Left forelimb (tissue), 1 donor: ENCODE measurements around the gene HBM.
"Not testable (repeated sequence)": the region's sequence is repeated elsewhere in the genome, so short reads cannot be mapped to it uniquely, and the experiment has no call there.

Experiments
- DNase-seq: peaks from one replicate; pipeline ENCODE4 v3.0.0-alpha.2; 2018; ENCODE audit warnings: low spot score

The HBM gene

DNA sequence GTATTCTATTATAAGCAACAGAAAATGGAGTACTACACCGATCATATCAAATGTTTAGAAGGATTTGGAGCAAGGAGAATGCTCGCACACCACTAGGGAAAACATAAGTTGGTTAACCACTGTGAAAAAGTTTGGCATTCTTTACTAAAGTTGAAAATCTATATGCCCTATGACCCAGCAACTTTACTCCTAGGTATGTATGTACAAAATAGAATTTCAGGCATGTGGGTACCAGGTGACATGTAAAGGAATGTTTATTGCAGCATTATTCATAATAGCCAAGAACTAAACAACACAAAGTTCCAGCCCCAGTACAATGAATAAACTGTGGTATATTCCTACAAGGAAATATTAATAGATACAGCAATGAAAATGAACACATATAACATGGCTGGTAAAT lies 19.1 kb upstream of the HBM start:
- no peak for DNase-seq

DNA sequence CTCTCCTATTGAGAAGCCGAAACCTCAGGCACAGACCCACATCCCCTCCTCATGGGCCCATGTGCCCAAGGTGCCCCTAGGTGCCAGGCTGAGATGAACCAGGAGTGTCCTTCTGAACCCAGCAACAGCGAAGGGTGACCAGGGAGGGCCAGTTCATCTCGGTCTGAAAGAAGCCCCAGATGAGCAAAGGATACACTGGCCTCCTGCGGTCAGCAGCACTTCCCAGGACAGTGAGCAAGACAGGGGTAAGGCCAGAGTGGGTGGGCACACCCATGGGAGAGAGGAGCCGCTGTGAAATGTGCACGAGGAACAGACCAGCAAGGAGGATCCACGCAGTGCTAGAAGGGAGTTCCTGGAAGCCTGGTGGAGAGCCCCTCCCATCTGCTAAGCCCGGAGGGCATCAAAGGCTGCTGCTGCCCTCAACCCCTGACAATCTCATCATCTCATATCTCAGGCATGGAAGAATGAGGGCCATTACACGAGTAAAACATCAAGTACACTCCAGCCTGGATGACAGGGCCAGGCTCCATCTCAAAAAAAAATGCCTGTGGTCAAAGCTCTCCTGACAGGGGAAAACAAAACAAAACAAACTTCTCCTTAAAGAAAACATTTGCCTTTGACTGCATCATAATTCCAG lies 16.6 kb upstream of the HBM start:
- no peak for DNase-seq

DNA sequence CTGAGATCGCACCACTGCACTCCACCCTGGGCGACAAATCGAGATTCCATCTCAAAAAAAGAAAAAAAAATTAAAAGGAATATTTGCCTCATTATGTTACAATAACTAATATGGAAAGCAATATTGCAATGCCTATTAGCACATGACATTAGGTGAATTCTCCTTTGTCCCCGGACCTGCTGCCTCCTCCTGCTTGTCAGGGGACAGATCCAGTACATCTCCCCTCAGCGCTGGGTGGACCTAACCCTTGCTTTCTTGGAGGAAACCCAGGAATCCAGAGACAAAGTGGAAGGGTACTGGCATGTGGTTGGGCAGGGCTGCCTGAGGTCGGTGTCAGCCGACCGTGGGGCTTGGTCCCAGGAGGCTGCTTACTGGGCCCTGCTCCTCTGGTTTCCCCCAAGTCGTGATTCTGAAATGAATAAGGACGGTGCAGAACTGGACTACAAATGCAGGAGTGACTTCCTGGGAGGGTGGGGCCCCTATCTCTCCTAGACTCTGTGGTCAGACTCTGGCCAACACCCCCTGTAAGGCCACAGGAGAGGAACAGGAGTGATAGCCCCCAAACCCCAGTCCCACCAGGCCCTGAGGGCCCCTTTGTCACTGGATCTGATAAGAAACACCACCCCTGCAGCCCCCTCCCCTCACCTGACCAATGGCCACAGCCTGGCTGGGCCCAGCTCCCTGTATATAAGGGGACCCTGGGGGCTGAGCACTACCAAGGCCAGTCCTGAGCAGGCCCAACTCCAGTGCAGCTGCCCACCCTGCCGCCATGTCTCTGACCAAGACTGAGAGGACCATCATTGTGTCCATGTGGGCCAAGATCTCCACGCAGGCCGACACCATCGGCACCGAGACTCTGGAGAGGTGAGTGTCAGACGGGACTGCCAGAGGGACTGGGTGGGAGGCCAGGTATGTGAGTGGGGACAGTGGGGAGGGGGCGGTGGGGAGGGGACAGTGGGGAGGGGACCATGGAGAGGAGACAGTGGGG lies 13.3 kb upstream of the HBM start, which contains the start of gene HBZ:
Gene HBZ (plus strand): TSS at position 504 of the 988 bp plus-strand sequence. CDS start 266 bp downstream, at position 770.
- no peak for DNase-seq

DNA sequence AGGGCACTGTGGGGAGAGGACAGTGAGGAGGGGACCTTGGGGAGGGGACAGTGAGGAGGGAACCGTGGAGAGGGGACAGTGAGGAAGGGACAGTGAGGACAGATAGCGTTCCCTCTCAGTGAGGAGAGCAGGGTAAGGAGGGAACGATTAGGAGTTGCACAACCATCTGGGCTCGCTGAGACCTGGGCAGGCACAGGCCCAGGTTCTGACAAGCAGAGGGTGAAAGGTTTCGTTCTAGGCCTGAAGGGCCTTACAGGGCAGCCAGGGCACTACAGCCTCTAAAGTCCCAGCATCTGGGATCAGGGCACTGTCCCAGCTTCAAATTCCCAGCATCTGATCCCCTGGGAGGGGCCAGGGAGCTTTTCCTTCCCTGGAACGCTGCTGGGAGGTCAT lies 12.7 kb upstream of the HBM start:
- not testable (repeated sequence) for DNase-seq

DNA sequence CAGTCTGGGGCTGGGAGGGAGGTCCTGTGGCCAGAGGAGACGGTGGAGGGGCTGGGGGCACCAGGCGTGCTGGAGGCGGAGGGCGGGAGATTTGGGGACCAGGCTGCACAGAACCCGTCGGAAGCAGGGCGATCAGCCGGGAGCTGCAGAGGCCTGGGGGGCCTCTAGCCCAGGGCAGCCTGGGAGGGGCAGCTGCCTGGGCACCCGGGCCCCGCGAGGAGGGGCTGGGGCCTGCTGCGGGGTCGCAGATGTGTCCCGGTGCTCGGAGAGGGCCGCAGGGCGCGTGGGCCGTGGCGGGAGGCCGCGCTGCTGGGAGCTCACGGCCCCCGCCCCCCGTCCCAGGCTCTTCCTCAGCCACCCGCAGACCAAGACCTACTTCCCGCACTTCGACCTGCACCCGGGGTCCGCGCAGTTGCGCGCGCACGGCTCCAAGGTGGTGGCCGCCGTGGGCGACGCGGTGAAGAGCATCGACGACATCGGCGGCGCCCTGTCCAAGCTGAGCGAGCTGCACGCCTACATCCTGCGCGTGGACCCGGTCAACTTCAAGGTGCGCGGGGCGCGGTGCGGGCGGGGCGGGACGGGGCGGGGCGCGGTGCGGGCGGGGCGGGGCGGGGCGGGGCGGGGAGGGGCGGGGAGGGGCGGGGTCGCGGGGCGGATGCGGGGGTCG lies 12.1 kb upstream of the HBM start:
- not testable (repeated sequence) for DNase-seq

DNA sequence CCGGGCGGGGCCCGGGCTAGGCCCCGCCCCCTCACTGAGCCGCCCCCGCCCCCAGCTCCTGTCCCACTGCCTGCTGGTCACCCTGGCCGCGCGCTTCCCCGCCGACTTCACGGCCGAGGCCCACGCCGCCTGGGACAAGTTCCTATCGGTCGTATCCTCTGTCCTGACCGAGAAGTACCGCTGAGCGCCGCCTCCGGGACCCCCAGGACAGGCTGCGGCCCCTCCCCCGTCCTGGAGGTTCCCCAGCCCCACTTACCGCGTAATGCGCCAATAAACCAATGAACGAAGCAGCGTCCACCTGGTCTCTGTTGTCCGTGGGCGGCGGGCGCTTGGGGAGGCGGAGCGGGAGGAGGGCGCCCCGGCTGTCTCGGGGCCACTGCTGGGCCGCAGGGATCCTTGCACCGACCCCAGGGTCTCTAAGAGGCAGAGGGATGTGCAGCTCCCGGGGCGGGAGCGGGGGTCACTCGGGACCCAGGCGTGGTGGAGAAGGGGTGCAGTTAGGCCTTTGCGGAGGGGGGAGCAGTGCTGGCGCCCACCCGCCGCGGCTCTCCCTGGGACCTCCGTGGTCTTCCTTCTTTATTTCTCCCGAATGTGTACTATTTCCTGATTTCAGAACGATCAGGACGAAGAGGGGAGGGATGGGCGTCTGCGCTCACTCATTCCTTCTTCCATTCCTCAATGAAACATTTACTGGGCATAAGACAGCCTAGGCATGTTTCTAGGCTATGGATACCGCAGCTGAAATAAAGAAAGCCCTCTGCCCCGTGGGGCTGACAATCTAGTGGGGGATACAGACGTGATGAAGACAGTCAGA lies 11.4 kb upstream of the HBM start:
- DNase-seq, result no peak

DNA sequence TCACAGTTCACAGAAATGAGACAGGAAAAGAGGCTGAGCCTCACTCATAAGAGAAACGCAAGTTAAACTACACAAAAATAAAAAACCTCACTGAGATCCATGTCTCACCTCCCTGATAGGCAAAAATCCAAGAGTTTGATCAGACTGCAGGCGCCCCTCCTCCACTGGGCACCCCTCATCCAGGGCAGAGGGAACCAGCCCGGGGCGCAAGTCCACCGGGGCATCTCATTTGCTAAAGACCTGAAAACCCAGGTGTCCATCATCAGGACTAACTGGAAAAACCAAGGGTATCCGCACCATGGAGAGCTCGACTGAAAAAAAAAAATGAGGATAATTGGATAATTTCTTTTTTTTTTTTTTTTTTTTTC lies 10.8 kb upstream of the HBM start:
- DNase-seq, result no peak

DNA sequence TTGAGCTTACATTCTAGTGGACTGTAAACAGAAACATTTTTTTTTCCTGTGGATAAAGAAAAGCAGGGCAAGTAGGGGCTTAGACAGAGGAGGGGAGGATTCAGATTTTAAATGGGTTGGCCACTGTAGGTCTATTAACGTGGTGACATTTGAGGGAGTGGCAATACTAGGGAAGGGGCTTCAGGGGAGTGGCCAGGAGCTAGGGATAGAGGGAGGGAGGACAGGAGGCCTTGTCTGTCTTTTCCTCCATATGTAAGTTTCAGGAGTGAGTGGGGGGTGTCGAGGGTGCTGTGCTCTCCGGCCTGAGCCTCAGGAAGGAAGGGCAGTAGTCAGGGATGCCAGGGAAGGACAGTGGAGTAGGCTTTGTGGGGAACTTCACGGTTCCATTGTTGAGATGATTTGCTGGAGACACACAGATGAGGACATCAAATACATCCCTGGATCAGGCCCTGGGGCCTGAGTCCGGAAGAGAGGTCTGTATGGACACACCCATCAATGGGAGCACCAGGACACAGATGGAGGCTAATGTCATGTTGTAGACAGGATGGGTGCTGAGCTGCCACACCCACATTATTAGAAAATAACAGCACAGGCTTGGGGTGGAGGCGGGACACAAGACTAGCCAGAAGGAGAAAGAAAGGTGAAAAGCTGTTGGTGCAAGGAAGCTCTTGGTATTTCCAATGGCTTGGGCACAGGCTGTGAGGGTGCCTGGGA lies 6.5 kb upstream of the HBM start:
- DNase-seq, result no peak

DNA sequence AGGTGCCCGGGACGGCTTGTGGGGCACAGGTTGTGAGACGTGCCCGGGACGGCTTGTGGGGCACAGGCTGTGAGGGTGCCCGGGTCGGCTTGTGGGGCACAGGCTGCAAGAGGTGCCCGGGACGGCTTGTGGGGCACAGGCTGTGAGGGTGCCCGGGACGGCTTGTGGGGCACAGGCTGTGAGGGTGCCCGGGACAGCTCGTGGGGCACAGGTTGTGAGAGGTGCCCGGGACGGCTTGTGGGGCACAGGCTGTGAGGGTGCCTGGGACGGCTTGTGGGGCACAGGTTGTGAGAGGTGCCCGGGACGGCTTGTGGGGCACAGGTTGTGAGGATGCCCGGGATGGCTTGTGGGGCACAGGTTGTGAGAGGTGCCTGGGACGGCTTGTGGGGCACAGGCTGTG lies 5.5 kb upstream of the HBM start:
- DNase-seq, result not testable (repeated sequence)

DNA sequence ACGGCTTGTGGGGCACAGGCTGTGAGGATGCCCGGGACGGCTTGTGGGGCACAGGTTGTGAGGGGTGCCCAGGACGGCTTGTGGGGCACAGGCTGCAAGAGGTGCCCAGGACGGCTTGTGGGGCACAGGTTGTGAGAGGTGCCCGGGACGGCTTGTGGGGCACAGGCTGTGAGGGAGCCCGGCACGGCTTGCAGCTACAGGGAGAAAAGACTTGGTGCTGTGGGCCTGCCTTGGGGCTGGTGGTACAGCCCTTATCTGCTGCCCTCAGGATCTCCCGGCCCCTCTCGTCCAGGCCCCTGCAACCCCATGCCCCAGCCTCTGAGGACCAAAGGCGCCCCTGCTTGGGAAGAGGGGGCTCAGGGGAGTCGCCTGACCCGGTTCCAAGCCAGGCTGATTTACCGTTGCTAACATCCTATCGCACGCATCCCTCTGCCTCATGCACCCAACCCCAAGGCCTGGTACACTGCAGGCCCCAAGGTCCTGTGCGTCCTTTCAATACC lies 5.0 kb upstream of the HBM start:
- no peak for DNase-seq

DNA sequence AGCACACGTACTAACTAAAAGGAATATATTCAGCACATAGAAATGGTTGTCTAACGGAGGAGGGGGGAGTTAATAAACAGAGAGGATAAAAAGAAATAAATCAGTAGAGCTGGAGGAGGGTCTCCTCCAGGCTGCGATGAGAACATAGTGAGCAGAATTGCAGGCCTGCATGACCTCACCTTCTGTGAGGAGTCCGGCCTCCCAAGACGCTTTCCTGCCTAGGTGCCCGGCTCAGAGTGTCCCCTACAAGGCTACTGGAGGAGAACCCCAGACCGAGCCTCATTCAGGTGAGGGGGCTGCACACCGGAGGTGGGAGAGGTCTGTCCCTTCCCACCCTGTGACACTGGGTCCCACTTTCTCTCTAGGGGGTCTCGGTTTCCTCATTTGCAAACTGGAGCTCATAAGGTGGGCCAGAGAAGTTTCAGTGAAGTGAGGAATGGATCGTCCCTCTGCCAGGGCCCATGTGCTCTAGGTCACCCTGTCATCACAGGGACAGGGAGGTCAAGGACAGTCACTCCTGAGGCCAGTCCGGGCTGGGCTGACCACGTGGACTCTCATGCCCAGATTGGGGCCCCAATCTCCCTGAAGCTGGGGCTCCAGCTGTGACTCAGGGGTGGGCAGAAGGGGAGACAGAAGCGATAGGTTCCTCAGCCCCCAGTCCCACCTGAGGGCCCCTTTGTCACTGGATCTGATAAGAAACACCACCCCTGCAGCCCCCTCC lies 3.3 kb upstream of the HBM start:
- no peak for DNase-seq

DNA sequence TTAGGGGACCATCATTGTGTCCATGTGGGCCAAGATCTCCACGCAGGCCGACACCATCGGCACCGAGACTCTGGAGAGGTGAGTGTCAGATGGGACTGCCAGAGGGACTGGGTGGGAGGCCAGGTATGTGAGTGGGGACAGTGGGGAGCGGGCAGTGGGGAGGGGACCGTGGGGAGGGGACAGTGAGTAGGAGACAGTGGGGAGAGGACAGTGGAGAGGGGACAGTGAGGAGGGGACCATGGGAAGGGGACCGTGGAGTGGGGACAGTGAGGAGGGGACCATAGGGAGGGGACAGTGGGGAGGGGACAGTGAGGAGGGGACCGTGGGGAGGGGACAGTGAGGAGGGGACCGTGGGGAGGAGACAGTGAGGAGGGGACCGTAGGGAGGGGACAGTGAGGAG lies 2.6 kb upstream of the HBM start:
- not testable (repeated sequence) for DNase-seq

DNA sequence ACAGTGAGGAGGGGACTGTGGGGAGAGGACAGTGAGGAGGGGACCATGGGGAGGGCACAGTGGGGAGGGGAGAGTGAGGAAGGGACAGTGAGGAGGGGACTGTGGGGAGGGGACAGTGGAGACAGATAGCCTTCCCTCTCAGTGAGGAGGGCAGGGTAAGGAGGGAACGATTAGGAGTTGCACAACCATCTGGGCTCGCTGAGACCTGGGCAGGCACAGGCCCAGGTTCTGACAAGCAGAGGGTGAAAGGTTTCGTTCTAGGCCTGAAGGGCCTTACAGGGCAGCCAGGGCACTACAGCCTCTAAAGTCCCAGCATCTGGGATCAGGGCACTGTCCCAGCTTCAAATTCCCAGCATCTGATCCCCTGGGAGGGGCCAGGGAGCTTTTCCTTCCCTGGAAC lies 2.1 kb upstream of the HBM start:
- DNase-seq, result not testable (repeated sequence)

DNA sequence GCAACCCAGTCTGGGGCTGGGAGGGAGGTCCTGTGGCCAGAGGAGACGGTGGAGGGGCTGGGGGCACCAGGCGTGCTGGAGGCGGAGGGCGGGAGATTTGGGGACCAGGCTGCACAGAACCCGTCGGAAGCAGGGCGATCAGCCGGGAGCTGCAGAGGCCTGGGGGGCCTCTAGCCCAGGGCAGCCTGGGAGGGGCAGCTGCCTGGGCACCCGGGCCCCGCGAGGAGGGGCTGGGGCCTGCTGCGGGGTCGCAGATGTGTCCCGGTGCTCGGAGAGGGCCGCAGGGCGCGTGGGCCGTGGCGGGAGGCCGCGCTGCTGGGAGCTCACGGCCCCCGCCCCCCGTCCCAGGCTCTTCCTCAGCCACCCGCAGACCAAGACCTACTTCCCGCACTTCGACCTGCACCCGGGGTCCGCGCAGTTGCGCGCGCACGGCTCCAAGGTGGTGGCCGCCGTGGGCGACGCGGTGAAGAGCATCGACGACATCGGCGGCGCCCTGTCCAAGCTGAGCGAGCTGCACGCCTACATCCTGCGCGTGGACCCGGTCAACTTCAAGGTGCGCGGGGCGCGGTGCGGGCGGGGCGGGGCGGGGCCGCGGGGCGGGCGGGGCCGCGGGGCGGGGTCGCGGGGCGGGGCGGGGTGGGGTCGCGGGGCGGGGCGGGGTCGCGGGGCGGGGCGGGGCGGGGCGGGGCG lies 1.5 kb upstream of the HBM start:
- not testable (repeated sequence) for DNase-seq

DNA sequence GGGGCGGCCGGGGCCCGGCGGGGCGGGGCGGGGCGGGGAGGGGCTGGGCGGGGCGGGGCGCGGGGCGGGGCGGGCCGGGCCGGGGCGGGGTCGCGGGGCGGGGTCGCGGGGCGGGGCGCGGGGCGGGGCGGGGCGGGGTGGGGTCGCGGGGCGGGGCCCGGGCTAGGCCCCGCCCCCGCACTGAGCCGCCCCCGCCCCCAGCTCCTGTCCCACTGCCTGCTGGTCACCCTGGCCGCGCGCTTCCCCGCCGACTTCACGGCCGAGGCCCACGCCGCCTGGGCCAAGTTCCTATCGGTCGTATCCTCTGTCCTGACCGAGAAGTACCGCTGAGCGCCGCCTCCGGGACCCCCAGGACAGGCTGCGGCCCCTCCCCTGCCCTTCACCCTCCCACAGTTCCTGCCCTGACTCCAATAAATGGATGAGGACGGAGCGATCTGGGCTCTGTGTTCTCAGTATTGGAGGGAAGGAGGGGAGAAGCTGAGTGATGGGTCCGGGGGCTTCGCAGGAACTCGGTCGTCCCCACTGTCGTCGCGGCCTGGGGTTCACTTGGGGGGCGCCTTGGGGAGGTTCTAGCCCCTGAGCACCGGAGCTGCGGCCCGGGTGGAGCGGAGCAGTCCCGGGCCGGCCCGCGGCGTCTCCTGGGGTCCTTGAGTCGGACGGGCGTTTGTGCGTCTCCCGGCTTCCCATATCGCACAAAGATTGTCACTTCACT lies 795 bp upstream of the HBM start:
- DNase-seq, result no peak

DNA sequence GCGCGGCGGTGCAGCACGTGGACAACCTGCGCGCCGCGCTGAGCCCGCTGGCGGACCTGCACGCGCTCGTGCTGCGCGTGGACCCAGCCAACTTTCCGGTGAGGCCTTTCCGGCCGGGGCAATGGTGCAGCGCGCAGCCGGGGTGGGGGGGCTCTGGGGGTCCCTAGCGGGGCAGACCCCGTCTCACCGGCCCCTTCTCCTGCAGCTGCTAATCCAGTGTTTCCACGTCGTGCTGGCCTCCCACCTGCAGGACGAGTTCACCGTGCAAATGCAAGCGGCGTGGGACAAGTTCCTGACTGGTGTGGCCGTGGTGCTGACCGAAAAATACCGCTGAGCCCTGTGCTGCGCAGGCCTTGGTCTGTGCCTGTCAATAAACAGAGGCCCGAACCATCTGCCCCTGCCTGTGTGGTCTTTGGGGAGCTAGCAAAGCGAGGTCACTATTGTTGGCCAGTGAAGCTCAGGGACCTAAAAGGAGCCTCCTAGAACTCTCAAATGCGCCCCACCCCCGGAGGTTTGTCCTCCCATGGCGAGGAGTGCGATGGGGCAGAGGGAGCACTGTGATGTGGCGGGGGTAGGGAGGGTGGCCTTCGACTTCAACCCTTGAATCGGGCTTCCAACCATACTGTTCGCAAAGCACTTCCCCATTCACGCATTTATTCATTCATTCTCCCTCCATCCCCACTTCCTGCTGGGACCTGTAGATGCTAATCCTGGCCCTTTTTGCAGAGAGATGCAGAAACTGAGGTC lies 770 bp downstream of the HBM start:
- no peak for DNase-seq

DNA sequence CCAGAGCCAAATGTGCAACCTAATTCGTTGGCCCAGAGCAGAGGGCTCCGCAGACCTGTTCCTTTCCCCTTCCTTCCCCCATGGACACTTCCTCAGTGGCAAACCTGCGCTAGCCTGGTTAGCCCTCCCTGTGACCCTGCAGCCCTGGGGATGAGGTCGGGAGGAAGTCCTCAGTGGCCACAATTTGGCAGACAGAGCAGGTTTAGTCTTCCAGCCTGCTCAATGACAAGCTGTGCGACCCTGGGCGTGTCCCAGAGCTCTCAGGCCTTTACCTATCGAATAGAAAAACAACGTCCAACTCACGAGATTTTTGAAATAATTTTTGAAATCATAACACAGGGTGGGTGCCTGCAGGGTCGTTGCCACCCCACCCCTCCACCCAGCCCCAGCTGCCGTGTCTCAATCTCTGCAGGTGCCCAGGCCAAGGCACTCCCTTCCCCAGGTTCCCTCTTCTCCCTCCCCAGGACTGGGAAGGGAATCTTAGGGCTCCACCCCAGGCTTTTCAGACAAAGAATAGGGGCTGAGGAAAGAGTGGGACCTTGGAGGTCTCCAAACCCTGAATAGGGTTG lies 1.4 kb downstream of the HBM start:
- DNase-seq, result no peak

DNA sequence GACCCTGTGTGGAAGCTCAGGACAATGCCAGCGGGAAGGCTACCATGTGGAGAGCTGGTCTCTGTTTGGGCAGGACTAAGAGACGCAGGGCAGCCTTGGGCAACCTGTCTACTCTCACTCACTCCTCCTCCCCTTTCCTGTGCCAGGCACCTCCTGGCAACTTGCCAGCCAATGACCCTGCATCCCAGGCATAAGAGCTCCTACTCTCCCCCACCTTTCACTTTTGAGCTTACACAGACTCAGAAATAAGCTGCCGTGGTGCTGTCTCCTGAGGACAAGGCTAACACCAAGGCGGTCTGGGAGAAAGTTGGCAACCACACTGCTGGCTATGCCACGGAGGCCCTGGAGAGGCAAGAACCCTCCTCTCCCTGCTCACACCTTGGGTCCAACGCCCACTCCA lies 2.6 kb downstream of the HBM start:
- no peak for DNase-seq
